ENCODE measurements around the gene SLC7A6.

SLC7A6 gene

DNA sequence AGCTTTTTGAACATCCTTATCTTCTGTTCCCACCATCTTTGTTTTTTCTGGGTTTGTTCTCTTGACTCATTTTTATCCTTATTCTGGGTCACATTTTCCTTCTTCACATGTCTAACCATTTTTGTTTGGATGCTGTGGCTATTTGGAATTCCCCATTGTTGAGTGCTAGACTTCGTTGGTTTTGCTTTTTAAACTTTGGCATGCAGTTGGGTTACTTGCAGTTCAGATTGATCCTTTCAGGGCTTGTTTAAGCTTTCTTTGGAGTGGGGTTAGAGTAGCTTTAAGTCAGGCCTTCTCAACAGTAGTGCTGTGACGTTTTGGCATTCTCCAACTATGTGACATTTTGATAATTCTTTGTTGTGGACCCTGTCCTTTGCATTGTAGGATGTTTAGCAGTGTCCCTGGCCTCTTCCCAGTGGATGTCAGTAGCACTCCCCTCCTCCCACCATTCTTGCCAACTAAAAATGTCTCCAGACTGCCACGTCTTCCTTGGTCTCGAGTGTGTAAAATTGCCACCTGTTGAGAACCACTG, 67.6 kb downstream of the SLC7A6 start:
- ATAC-seq: no peak
- no peak for TF ChIP-seq CSDC2 (CRISPR knock-in tag; IDR thresholded peaks at IDR 0.05)
- no peak for TF ChIP-seq ZNF565 (CRISPR knock-in tag; conservative IDR thresholded peaks at IDR 0.05; ENCODE audit: low read depth)
- no peak for TF ChIP-seq PPARA (CRISPR knock-in tag; IDR thresholded peaks at IDR 0.05; ENCODE audit: borderline replicate concordance)
- no peak for TF ChIP-seq SNAI2 (CRISPR knock-in tag; IDR thresholded peaks at IDR 0.05)
- TF ChIP-seq, protein P1, sequence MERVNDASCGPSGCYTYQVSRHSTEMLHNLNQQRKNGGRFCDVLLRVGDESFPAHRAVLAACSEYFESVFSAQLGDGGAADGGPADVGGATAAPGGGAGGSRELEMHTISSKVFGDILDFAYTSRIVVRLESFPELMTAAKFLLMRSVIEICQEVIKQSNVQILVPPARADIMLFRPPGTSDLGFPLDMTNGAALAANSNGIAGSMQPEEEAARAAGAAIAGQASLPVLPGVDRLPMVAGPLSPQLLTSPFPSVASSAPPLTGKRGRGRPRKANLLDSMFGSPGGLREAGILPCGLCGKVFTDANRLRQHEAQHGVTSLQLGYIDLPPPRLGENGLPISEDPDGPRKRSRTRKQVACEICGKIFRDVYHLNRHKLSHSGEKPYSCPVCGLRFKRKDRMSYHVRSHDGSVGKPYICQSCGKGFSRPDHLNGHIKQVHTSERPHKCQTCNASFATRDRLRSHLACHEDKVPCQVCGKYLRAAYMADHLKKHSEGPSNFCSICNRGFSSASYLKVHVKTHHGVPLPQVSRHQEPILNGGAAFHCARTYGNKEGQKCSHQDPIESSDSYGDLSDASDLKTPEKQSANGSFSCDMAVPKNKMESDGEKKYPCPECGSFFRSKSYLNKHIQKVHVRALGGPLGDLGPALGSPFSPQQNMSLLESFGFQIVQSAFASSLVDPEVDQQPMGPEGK (CRISPR knock-in tag; IDR thresholded peaks at IDR 0.05; ENCODE audit: borderline replicate concordance): no peak
- TF ChIP-seq GLIS3 (CRISPR knock-in tag; IDR thresholded peaks at IDR 0.05): no peak
- TF ChIP-seq ESRRG (CRISPR knock-in tag; IDR thresholded peaks at IDR 0.05): no peak
- no peak for TF ChIP-seq RARB (CRISPR knock-in tag; IDR thresholded peaks at IDR 0.05)
- no peak for TF ChIP-seq TCF4 (CRISPR knock-in tag; IDR thresholded peaks at IDR 0.05; ENCODE audit: borderline replicate concordance)
- TF ChIP-seq, protein P2, sequence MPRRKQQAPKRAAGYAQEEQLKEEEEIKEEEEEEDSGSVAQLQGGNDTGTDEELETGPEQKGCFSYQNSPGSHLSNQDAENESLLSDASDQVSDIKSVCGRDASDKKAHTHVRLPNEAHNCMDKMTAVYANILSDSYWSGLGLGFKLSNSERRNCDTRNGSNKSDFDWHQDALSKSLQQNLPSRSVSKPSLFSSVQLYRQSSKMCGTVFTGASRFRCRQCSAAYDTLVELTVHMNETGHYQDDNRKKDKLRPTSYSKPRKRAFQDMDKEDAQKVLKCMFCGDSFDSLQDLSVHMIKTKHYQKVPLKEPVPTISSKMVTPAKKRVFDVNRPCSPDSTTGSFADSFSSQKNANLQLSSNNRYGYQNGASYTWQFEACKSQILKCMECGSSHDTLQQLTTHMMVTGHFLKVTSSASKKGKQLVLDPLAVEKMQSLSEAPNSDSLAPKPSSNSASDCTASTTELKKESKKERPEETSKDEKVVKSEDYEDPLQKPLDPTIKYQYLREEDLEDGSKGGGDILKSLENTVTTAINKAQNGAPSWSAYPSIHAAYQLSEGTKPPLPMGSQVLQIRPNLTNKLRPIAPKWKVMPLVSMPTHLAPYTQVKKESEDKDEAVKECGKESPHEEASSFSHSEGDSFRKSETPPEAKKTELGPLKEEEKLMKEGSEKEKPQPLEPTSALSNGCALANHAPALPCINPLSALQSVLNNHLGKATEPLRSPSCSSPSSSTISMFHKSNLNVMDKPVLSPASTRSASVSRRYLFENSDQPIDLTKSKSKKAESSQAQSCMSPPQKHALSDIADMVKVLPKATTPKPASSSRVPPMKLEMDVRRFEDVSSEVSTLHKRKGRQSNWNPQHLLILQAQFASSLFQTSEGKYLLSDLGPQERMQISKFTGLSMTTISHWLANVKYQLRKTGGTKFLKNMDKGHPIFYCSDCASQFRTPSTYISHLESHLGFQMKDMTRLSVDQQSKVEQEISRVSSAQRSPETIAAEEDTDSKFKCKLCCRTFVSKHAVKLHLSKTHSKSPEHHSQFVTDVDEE (CRISPR knock-in tag; IDR thresholded peaks at IDR 0.05): no peak
- no peak for TF ChIP-seq BACH2 (CRISPR knock-in tag; IDR thresholded peaks at IDR 0.05; ENCODE audit: borderline replicate concordance)
- TF ChIP-seq, protein P3, sequence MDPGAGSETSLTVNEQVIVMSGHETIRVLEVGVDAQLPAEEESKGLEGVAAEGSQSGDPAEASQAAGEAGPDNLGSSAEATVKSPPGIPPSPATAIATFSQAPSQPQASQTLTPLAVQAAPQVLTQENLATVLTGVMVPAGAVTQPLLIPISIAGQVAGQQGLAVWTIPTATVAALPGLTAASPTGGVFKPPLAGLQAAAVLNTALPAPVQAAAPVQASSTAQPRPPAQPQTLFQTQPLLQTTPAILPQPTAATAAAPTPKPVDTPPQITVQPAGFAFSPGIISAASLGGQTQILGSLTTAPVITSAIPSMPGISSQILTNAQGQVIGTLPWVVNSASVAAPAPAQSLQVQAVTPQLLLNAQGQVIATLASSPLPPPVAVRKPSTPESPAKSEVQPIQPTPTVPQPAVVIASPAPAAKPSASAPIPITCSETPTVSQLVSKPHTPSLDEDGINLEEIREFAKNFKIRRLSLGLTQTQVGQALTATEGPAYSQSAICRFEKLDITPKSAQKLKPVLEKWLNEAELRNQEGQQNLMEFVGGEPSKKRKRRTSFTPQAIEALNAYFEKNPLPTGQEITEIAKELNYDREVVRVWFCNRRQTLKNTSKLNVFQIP (CRISPR knock-in tag; IDR thresholded peaks at IDR 0.05; ENCODE audit: borderline replicate concordance, low read depth): no peak
- TF ChIP-seq, protein P4, sequence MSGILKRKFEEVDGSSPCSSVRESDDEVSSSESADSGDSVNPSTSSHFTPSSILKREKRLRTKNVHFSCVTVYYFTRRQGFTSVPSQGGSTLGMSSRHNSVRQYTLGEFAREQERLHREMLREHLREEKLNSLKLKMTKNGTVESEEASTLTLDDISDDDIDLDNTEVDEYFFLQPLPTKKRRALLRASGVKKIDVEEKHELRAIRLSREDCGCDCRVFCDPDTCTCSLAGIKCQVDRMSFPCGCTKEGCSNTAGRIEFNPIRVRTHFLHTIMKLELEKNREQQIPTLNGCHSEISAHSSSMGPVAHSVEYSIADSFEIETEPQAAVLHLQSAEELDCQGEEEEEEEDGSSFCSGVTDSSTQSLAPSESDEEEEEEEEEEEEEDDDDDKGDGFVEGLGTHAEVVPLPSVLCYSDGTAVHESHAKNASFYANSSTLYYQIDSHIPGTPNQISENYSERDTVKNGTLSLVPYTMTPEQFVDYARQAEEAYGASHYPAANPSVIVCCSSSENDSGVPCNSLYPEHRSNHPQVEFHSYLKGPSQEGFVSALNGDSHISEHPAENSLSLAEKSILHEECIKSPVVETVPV (CRISPR knock-in tag; IDR thresholded peaks at IDR 0.05): no peak
- no peak for TF ChIP-seq ARNTL (CRISPR knock-in tag; IDR thresholded peaks at IDR 0.05; ENCODE audit: borderline replicate concordance, low read depth)
- TF ChIP-seq, protein P5, sequence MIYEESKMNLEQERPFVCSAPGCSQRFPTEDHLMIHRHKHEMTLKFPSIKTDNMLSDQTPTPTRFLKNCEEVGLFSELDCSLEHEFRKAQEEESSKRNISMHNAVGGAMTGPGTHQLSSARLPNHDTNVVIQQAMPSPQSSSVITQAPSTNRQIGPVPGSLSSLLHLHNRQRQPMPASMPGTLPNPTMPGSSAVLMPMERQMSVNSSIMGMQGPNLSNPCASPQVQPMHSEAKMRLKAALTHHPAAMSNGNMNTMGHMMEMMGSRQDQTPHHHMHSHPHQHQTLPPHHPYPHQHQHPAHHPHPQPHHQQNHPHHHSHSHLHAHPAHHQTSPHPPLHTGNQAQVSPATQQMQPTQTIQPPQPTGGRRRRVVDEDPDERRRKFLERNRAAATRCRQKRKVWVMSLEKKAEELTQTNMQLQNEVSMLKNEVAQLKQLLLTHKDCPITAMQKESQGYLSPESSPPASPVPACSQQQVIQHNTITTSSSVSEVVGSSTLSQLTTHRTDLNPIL (CRISPR knock-in tag; IDR thresholded peaks at IDR 0.05; ENCODE audit: low read depth): no peak
- TF ChIP-seq OSR1 (CRISPR knock-in tag; IDR thresholded peaks at IDR 0.05): no peak
- TF ChIP-seq ZC3H10 (CRISPR knock-in tag; IDR thresholded peaks at IDR 0.05): no peak

DNA sequence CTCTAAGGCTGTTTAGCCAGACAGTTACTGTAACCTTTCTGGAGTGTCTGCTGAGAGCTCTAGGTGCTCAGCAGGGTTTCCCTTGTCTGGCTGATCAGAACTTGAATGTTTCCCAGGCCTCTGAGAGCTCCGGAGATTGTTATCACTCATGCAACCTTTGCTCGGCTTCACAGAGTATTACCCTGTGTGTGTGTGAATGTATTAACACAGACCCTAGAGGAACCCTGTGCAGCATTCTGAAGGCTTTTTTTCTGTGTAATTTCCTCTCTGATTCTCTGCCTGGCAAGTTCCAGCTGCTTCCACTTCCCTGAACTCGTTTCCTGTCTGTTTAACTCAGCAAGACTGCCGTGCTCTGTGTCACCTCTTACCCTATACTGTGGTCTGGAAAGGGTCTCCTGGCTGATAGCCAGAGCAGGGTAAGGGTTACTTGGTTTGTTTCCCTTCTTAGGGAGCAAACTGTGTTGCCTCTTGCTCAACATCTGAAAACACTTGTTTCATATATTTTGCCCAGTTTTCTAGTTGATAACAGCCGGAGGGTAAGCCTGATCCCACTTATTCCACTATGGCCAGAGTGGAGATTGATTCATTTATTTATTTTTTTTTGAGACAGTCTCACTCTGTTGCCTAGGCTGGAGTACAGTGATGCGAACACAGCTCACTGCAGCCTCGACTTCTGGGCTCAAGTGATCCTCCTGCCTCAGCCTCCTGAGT, 68.2 kb downstream of the SLC7A6 start:
- ATAC-seq: no peak
- TF ChIP-seq GLIS3 (CRISPR knock-in tag; IDR thresholded peaks at IDR 0.05) (no peak), ARNTL (CRISPR knock-in tag; IDR thresholded peaks at IDR 0.05; ENCODE audit: borderline replicate concordance, low read depth) (no peak), ISL1 (CRISPR knock-in tag; IDR thresholded peaks at IDR 0.05) (no peak), TOX (CRISPR knock-in tag; IDR thresholded peaks at IDR 0.05; ENCODE audit: borderline replicate concordance) (no peak), SNAI2 (CRISPR knock-in tag; IDR thresholded peaks at IDR 0.05) (no peak), PPARA (CRISPR knock-in tag; IDR thresholded peaks at IDR 0.05; ENCODE audit: borderline replicate concordance) (no peak), OSR1 (CRISPR knock-in tag; IDR thresholded peaks at IDR 0.05) (no peak), ZC3H10 (CRISPR knock-in tag; IDR thresholded peaks at IDR 0.05) (no peak), ZFP3 (CRISPR knock-in tag; IDR thresholded peaks at IDR 0.05) (no peak), CSDC2 (CRISPR knock-in tag; IDR thresholded peaks at IDR 0.05) (no peak), BACH2 (CRISPR knock-in tag; IDR thresholded peaks at IDR 0.05; ENCODE audit: borderline replicate concordance) (no peak), ZFP30 (CRISPR knock-in tag; IDR thresholded peaks at IDR 0.05) (no peak), RARB (CRISPR knock-in tag; IDR thresholded peaks at IDR 0.05) (no peak)
- TF ChIP-seq, protein P2 (CRISPR knock-in tag; IDR thresholded peaks at IDR 0.05): no peak
- TF ChIP-seq, protein P3 (CRISPR knock-in tag; IDR thresholded peaks at IDR 0.05; ENCODE audit: borderline replicate concordance, low read depth): no peak

Measured in SK-N-SH treated with all-trans-retinoic acid at 6 μM for 48 hours (cell line).